H1 (cell line): ENCODE data around the gene PML.

Source experiments
- GTF2F1 ChIP-seq: IDR thresholded peaks from 2 replicates; pipeline ENCODE4 v1.6.1; 2012; ENCODE audit warnings: low read depth, low read length, improper control_type of control experiment, borderline replicate concordance
- POLR2A ChIP-seq, 2 experiments: IDR thresholded peaks; 1 replicate in 1 of 2; 2 replicates in 1 of 2; pipeline ENCODE4 v1.6.1; 2011; ENCODE audit warnings: low read depth in 2 of 2, low read length in 2 of 2, mild to moderate bottlenecking in 2 of 2; ENCODE audit errors: control extremely low read depth in 1 of 2
- SIRT6 ChIP-seq: IDR thresholded peaks from one replicate; pipeline ENCODE4 v1.7.1; 2012; ENCODE audit warnings: low read length, inconsistent platforms
- SP1 ChIP-seq: IDR thresholded peaks from 2 replicates; pipeline ENCODE4 v1.6.1; 2011; ENCODE audit warnings: low read depth, low read length
- TF ChIP-seq, protein P1 (sequence below), 3 experiments: IDR thresholded peaks; 1 replicate in 2 of 3; 2 replicates in 1 of 3; pipeline versions ENCODE4 v1.5.1 to v1.6.1; 2011; ENCODE audit warnings: low read length in 3 of 3, mild to moderate bottlenecking in 3 of 3, inconsistent platforms in 2 of 3, low read depth in 1 of 3, moderate library complexity in 1 of 3; ENCODE audit not compliant: insufficient read depth in 1 of 3; ENCODE audit errors: control extremely low read depth in 1 of 3

- TF ChIP-seq, protein P1, sequence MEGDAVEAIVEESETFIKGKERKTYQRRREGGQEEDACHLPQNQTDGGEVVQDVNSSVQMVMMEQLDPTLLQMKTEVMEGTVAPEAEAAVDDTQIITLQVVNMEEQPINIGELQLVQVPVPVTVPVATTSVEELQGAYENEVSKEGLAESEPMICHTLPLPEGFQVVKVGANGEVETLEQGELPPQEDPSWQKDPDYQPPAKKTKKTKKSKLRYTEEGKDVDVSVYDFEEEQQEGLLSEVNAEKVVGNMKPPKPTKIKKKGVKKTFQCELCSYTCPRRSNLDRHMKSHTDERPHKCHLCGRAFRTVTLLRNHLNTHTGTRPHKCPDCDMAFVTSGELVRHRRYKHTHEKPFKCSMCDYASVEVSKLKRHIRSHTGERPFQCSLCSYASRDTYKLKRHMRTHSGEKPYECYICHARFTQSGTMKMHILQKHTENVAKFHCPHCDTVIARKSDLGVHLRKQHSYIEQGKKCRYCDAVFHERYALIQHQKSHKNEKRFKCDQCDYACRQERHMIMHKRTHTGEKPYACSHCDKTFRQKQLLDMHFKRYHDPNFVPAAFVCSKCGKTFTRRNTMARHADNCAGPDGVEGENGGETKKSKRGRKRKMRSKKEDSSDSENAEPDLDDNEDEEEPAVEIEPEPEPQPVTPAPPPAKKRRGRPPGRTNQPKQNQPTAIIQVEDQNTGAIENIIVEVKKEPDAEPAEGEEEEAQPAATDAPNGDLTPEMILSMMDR (IDR thresholded peaks at IDR 0.05; ENCODE audit: control extremely low read depth in 1 of 3, insufficient read depth in 1 of 3, low read depth in 1 of 3, low read length in 3 of 3), result no peak
- TF ChIP-seq POLR2A (IDR thresholded peaks at IDR 0.05; ENCODE audit: control extremely low read depth in 1 of 2, low read depth in 2 of 2, low read length in 2 of 2) (no peak), GTF2F1 (no peak), SP1 (no peak), SIRT6 (no peak)
Measured at GRCh38 chr15:74062236-74062635, 67.7 kb downstream of the PML start.
